H1 (cell line): ENCODE data around the gene SCARB1. TPM values are rescaled to one million over a fixed set of nuclear protein-coding genes. Genes with fewer than 3 reads are reported as not detected.

Experiments
- CTCF ChIA-PET: fragments of 300-600 bp; sonication (Branson Sonifier 250); formaldehyde crosslinking; loops from one replicate; lab custom pipeline; 2021; ENCODE audit not compliant: partially characterized antibody; lab: Charles Lee
- POLR2A ChIA-PET: fragments of 300-600 bp; sonication (Branson Sonifier 250); formaldehyde crosslinking; loops from one replicate; lab custom pipeline; 2021; ENCODE audit warnings: inconsistent platforms; ENCODE audit not compliant: partially characterized antibody; lab: Charles Lee
- DNase-seq, 2 experiments: peaks; one replicate each; pipeline versions ENCODE4 v3.0.0 to v3.0.0-alpha.2; 2010 to 2022; ENCODE audit warnings: low spot score in 2 of 2, low read depth in 1 of 2, mixed read lengths in 1 of 2
- FAIRE-seq: peaks from 2 replicates; lab custom pipeline; 2011; peaks lifted over from hg19 to GRCh38; lab: Jason Lieb, UNC
- H2AFZ ChIP-seq: 2 replicates; pipeline ENCODE4 v1.8.1; 2012; ENCODE audit warnings: low read length, inconsistent platforms
- H2AK5ac ChIP-seq: 2 replicates; pipeline ENCODE4 v1.6.1; 2013; ENCODE audit warnings: low read depth, low read length
- H2BK120ac ChIP-seq: replicated peaks from 2 replicates; pipeline ENCODE3; 2013; ENCODE audit warnings: low read depth, low read length, inconsistent platforms
- H2BK12ac ChIP-seq: 2 replicates; pipeline ENCODE4 v1.6.1; 2013; ENCODE audit warnings: low read depth, low read length
- H2BK15ac ChIP-seq: 2 replicates; pipeline ENCODE4 v1.6.1; 2013; ENCODE audit warnings: low read length
- H2BK20ac ChIP-seq: 2 replicates; pipeline ENCODE4 v1.6.1; 2013; ENCODE audit warnings: low read length
- H2BK5ac ChIP-seq: 2 replicates; pipeline ENCODE4 v1.6.1; 2013; ENCODE audit warnings: low read depth, low read length
- H3K14ac ChIP-seq: 2 replicates; pipeline ENCODE4 v1.6.1; 2013; ENCODE audit warnings: inconsistent platforms; ENCODE audit not compliant: insufficient read length
- H3K18ac ChIP-seq: 2 replicates; pipeline ENCODE4 v1.6.1; 2013; ENCODE audit warnings: low read length; ENCODE audit errors: extremely low read depth
- H3K23ac ChIP-seq: 2 replicates; pipeline ENCODE4 v1.6.1; 2013; ENCODE audit warnings: inconsistent platforms; ENCODE audit not compliant: insufficient read length
- H3K23me2 ChIP-seq: 2 replicates; pipeline ENCODE4 v1.6.1; 2013; ENCODE audit warnings: low read depth, low read length
- H3K27ac ChIP-seq: 2 replicates; pipeline ENCODE4 v1.6.1; 2011; ENCODE audit warnings: low read depth, low read length, inconsistent platforms
- H3K27me3 ChIP-seq, 4 experiments: replicated peaks in 1 of 4; 1 replicate in 1 of 4; 2 replicates in 3 of 4; pipeline versions ENCODE4 v1.6.1 to v1.8.1; 2011 to 2013; ENCODE audit warnings: low read length in 3 of 4, mild to moderate bottlenecking in 3 of 4, inconsistent platforms in 2 of 4, mixed read lengths in 2 of 4, moderate library complexity in 1 of 4; ENCODE audit not compliant: control insufficient read depth in 3 of 4, insufficient read depth in 3 of 4; ENCODE audit errors: extremely low read depth in 1 of 4
- H3K36me3 ChIP-seq, 4 experiments: 2 replicates each; pipeline versions ENCODE4 v1.6.1 to v1.8.1; 2011 to 2013; ENCODE audit warnings: mild to moderate bottlenecking in 4 of 4, low read length in 3 of 4, moderate library complexity in 2 of 4, control low read depth in 1 of 4, inconsistent platforms in 1 of 4; ENCODE audit not compliant: insufficient read depth in 4 of 4, control insufficient read depth in 2 of 4
- H3K4ac ChIP-seq: replicated peaks from 2 replicates; pipeline ENCODE3; 2013; ENCODE audit warnings: low read length, low read depth, mixed read lengths, inconsistent platforms; ENCODE audit not compliant: insufficient read length
- H3K4me1 ChIP-seq, 4 experiments: replicated peaks in 1 of 4; 1 replicate in 1 of 4; 2 replicates in 3 of 4; pipeline versions ENCODE4 v1.6.1 to v1.8.1; 2011 to 2013; ENCODE audit warnings: low read length in 3 of 4, inconsistent platforms in 2 of 4, mixed read lengths in 1 of 4; ENCODE audit not compliant: insufficient read depth in 4 of 4, control insufficient read depth in 3 of 4
- H3K4me2 ChIP-seq, 2 experiments: 2 replicates each; pipeline versions ENCODE4 v1.6.1 to v1.8.1; 2011 to 2013; ENCODE audit warnings: low read depth in 2 of 2, low read length in 2 of 2, control low read depth in 1 of 2, inconsistent platforms in 1 of 2, mild to moderate bottlenecking in 1 of 2; ENCODE audit not compliant: insufficient read depth in 1 of 2
- H3K4me3 ChIP-seq, 4 experiments: fragments of 200-600, 300-600 bp in 1 of 4; sonication (generic), shearing (Covaris generic), sonication (Bioruptor Twin) in 1 of 4; 2 replicates each; pipeline versions ENCODE4 v1.5.1 to v1.8.1; 2011 to 2016; ENCODE audit warnings: low read length in 4 of 4, low read depth in 3 of 4, control low read depth in 2 of 4, inconsistent platforms in 2 of 4, mild to moderate bottlenecking in 2 of 4, mixed read lengths in 1 of 4, moderate library complexity in 1 of 4; ENCODE audit not compliant: insufficient read depth in 2 of 4; ENCODE audit errors: extremely low read depth in 1 of 4
- H3K56ac ChIP-seq: replicated peaks from 2 replicates; pipeline ENCODE3; 2013; ENCODE audit warnings: low read depth, mild to moderate bottlenecking, mixed read lengths, low read length, inconsistent platforms; ENCODE audit not compliant: insufficient read length
- H3K79me1 ChIP-seq: 2 replicates; pipeline ENCODE4 v1.6.1; 2013; ENCODE audit warnings: low read depth, low read length, control low read depth
- H3K79me2 ChIP-seq, 2 experiments: 2 replicates each; pipeline versions ENCODE4 v1.6.1 to v1.8.1; 2012 to 2013; ENCODE audit warnings: low read length in 2 of 2, mild to moderate bottlenecking in 2 of 2, inconsistent platforms in 1 of 2; ENCODE audit not compliant: insufficient read depth in 2 of 2, control insufficient read depth in 1 of 2
- H3K9ac ChIP-seq, 4 experiments: replicated peaks in 1 of 4; 1 replicate in 1 of 4; 2 replicates in 3 of 4; pipeline versions ENCODE4 v1.6.1 to v1.8.1; 2011 to 2013; ENCODE audit warnings: low read depth in 3 of 4, low read length in 3 of 4, control low read depth in 2 of 4, mild to moderate bottlenecking in 2 of 4, moderate library complexity in 2 of 4, inconsistent platforms in 1 of 4; ENCODE audit errors: extremely low read depth in 1 of 4
- H3K9me3 ChIP-seq, 2 experiments: 2 replicates each; pipeline versions ENCODE4 v1.6.1 to v1.8.1; 2012 to 2013; ENCODE audit warnings: mild to moderate bottlenecking in 2 of 2, moderate library complexity in 2 of 2, control low read depth in 1 of 2, inconsistent platforms in 1 of 2, low read depth in 1 of 2, low read length in 1 of 2, mixed read lengths in 1 of 2; ENCODE audit not compliant: insufficient read depth in 2 of 2
- H4K20me1 ChIP-seq, 2 experiments: replicated peaks in 1 of 2; 2 replicates each; pipeline versions ENCODE3 to v1.8.1; 2011 to 2013; ENCODE audit warnings: inconsistent platforms in 2 of 2, low read length in 2 of 2, mild to moderate bottlenecking in 1 of 2; ENCODE audit not compliant: insufficient read depth in 2 of 2, control insufficient read depth in 1 of 2
- H4K5ac ChIP-seq: 2 replicates; pipeline ENCODE4 v1.6.1; 2013; ENCODE audit warnings: low read length, low read depth, mixed read lengths, inconsistent platforms; ENCODE audit not compliant: insufficient read length
- H4K8ac ChIP-seq: 2 replicates; pipeline ENCODE4 v1.8.0; 2013; ENCODE audit warnings: mild to moderate bottlenecking, moderate library complexity, low read length, inconsistent platforms; ENCODE audit not compliant: insufficient read depth; ENCODE audit errors: extremely low read depth
- H4K91ac ChIP-seq: replicated peaks from 2 replicates; pipeline ENCODE3; 2013; ENCODE audit warnings: low read length, mixed read lengths, inconsistent platforms; ENCODE audit not compliant: insufficient read length
- WGBS, 2 experiments: shearing (Covaris generic) in 1 of 2; methylation state at CpG; one replicate each; pipeline versions ENCODE4 v1.1.6 to v1.1.7; 2013 to 2015; ENCODE audit warnings: low lambda C conversion rate in 2 of 2, mixed read lengths in 2 of 2, inconsistent platforms in 1 of 2, low coverage in 1 of 2, missing lambda C conversion rate in 1 of 2; ENCODE audit not compliant: insufficient replicate concordance in 2 of 2, insufficient coverage in 1 of 2, insufficient read length in 1 of 2; ENCODE audit errors: extremely low coverage in 1 of 2, missing lambda C conversion rate in 1 of 2; 5-methylcytosine and 5-hydroxymethylcytosine counted together
- polyA plus RNA-seq, 7 experiments: library from polyadenylated mRNA; depleted of rRNA in 3 of 7; stranded (reverse) in 5 of 7; unstranded in 2 of 7; fragments of >200 nt in 5 of 7; fragments of 200-250 nt in 2 of 7; gene quantifications; 1 replicate in 5 of 7; 2 replicates in 1 of 7; 4 replicates in 1 of 7; pipeline versions ENCODE4 v1.2.1 to v1.2.3, GENCODE V29; 2011 to 2013; ENCODE audit warnings: missing spikeins in 2 of 7, mixed read lengths in 2 of 7
- total RNA-seq: library from RNA; stranded (reverse); fragmentation: NEBNext Ultra II Directional; extraction: Animal tissue kit (Norgen Biotek cat#: 25700); gene quantifications from 2 replicates; pipeline ENCODE4 v1.2.1, GENCODE V29; 2021

SCARB1 gene
- total and polyA plus RNA-seq, 2 of the 8 experiments (the other 6 are each of a cell fraction or from before 2014, with no cell fraction given), result 45.3 to 57.1 TPM

- Histone ChIP-seq H4K91ac (no peak overlapping the region), H3K27me3 (no peaks in the 10 kb centered on the region), H3K27ac (no peak overlapping the region), H3K4me3 (no peak overlapping the region), H4K5ac (no peak overlapping the region), H2AK5ac (no peak overlapping the region), H2BK120ac (no peak overlapping the region), H3K56ac (no peak overlapping the region), H4K20me1 (peaks cover 4 to 6% of the 10 kb centered on the region in 2 experiments), H2BK15ac (no peak overlapping the region), H3K4ac (no peak overlapping the region), H3K79me1 (no peaks in the 10 kb centered on the region), H3K79me2 (no peaks in the 10 kb centered on the region), H3K14ac (no peak overlapping the region), H3K23me2 (no peaks in the 10 kb centered on the region), H2BK20ac (no peak overlapping the region), H3K4me2 (no peak overlapping the region), H2BK5ac (no peak overlapping the region; the same call in 1 of the 2 replicates), H3K23ac (no peak overlapping the region), H4K8ac (no peak overlapping the region), H3K18ac (no peak overlapping the region), H3K9me3 (no peaks in the 10 kb centered on the region), H3K4me1 (no peaks in the 10 kb centered on the region; a peak in 1 of 7 replicates), H2AFZ (no peak overlapping the region), H3K36me3 (peaks cover 0 to 5% (median 2%) of the 10 kb centered on the region in 4 experiments; a peak in 3 of 8 replicates), H3K9ac (no peak overlapping the region), H2BK12ac (no peak overlapping the region)
- ChIA-PET POLR2A (no interaction called here), CTCF (interaction anchor here (0.7 to 1.0 kb wide), 3 partner anchors 14 to 803 kb away, joined by 3 to 4 read pairs (median 3); no protein-coding TSS in a partner anchor)
- DNase-seq (no peak), FAIRE-seq (no peak)
- 96% methylated on average over 4 of the region's 4 CpGs; no CpG with 5 or more reads in 1 of the 2 experiments for WGBS, 2 experiments
Measured at GRCh38 chr12:124809391-124809790, 54.3 kb downstream of the SCARB1 start.
